HepG2 (cell line): ENCODE results near the gene ABCC3. TPM values are rescaled to one million over a fixed set of nuclear protein-coding genes. Genes with fewer than 3 reads are reported as not detected.
A peak's percentile ranks its signal among the peaks of the same experiment; 100 is the strongest.

Source experiments
- ARID4A ChIP-seq: sonication (generic); formaldehyde crosslinking; IDR thresholded peaks from 2 replicates; pipeline ENCODE4 v1.5.0; 2020; ENCODE audit warnings: mild to moderate bottlenecking, missing genetic modification reagents, borderline replicate concordance
- BCL6 ChIP-seq: IDR thresholded peaks from 2 replicates; pipeline ENCODE4 v1.6.1; 2016; ENCODE audit warnings: missing genetic modification reagents, missing compliant biosample characterization
- CBX1 ChIP-seq: IDR thresholded peaks from one replicate; pipeline ENCODE4 v1.6.1; 2016; ENCODE audit warnings: antibody characterized with exemption, low read depth
- ETS1 ChIP-seq: sonication (generic); formaldehyde crosslinking; IDR thresholded peaks from 2 replicates; pipeline ENCODE4 v1.4.0; 2020; ENCODE audit warnings: missing genetic modification reagents
- FOXM1 ChIP-seq: sonication (generic); formaldehyde crosslinking; IDR thresholded peaks from 2 replicates; pipeline ENCODE4 v1.5.0; 2020; ENCODE audit warnings: missing genetic modification reagents
- HMG20A ChIP-seq: IDR thresholded peaks from 2 replicates; pipeline ENCODE4 v1.6.1; 2016; ENCODE audit warnings: borderline replicate concordance
- JUNB ChIP-seq: sonication (generic); formaldehyde crosslinking; IDR thresholded peaks from 2 replicates; pipeline ENCODE4 v1.8.0; 2022; ENCODE audit warnings: missing genetic modification reagents, mild to moderate bottlenecking, borderline replicate concordance
- KLF13 ChIP-seq: sonication (generic); formaldehyde crosslinking; IDR thresholded peaks from 2 replicates; pipeline ENCODE4 v1.4.0; 2020; ENCODE audit warnings: mild to moderate bottlenecking, missing genetic modification reagents
- NFE2L2 ChIP-seq: fragments of 150-350 bp; IDR thresholded peaks from 2 replicates; pipeline ENCODE4 v1.6.1; 2014; ENCODE audit warnings: low read length
- REPIN1 ChIP-seq: sonication (generic); formaldehyde crosslinking; IDR thresholded peaks from 2 replicates; pipeline ENCODE4 v1.8.0; 2022; ENCODE audit warnings: missing genetic modification reagents, low read depth, mild to moderate bottlenecking, borderline replicate concordance
- RERE ChIP-seq: IDR thresholded peaks from 2 replicates; pipeline ENCODE4 v1.6.1; 2016; ENCODE audit warnings: low read depth, missing genetic modification reagents, missing compliant biosample characterization
- RXRA ChIP-seq: sonication (generic); formaldehyde crosslinking; IDR thresholded peaks from 2 replicates; pipeline ENCODE4 v1.5.1; 2020; ENCODE audit warnings: missing genetic modification reagents
- SOX6 ChIP-seq, 2 experiments: fragments of 450-650 bp in 1 of 2; sonication (generic) in 1 of 2; formaldehyde crosslinking in 1 of 2; IDR thresholded peaks; 2 replicates each; pipeline versions ENCODE4 v1.4.0 to v1.6.1; 2017 to 2020; ENCODE audit warnings: antibody characterized with exemption in 1 of 2, mild to moderate bottlenecking in 1 of 2, missing genetic modification reagents in 1 of 2
- TFDP1 ChIP-seq: IDR thresholded peaks from 2 replicates; pipeline ENCODE4 v1.6.1; 2016; ENCODE audit warnings: missing compliant biosample characterization, missing genetic modification reagents, borderline replicate concordance
- ZNF263 ChIP-seq: sonication (generic); formaldehyde crosslinking; IDR thresholded peaks from 2 replicates; pipeline ENCODE4 v1.4.0; 2020; ENCODE audit warnings: missing genetic modification reagents
- ZNF546 ChIP-seq: sonication (generic); formaldehyde crosslinking; conservative IDR thresholded peaks from 2 replicates; pipeline ENCODE4 v1.8.1; 2023; ENCODE audit warnings: mild to moderate bottlenecking, missing genetic modification reagents
- polyA plus RNA-seq, 8 experiments: library from polyadenylated mRNA; depleted of rRNA in 3 of 8; stranded (reverse) in 7 of 8; unstranded in 1 of 8; fragments of >200 nt; fragmentation: Illumina TruSeq in 4 of 8; extraction: Trizol in 4 of 8; gene quantifications; 2 replicates each; pipeline versions ENCODE4 v1.2.1 to v1.2.3, GENCODE V29; 2011 to 2016; ENCODE audit warnings: low read depth in 4 of 8, missing spikeins in 1 of 8, mixed read lengths in 1 of 8; ENCODE audit not compliant: insufficient read depth in 1 of 8
- total RNA-seq, 5 experiments: library from RNA; depleted of rRNA; stranded (reverse); fragments of >200 nt; fragmentation: Illumina TruSeq; extraction: Trizol; gene quantifications; 2 replicates each; pipeline ENCODE4 v1.2.3, GENCODE V29; 2016; ENCODE audit warnings: low read depth in 1 of 5
- TF ChIP-seq, protein P1 (sequence below): IDR thresholded peaks from 2 replicates; pipeline ENCODE4 v1.6.1; 2012; ENCODE audit warnings: inconsistent platforms

The ABCC3 gene
- total and polyA plus RNA-seq, 2 of the 13 experiments (the other 11 are each of a cell fraction or from before 2014, with no cell fraction given) = 25.2 to 50.7 TPM

- TF ChIP-seq RERE (CRISPR knock-in tag) (peak; percentile 43; the same call in 1 of the 2 replicates), ARID4A (peak; percentile 48; the same call in 1 of the 2 replicates), CBX1 (peak; percentile 62), SOX6 (IDR thresholded peaks at IDR 0.05) (no peak), SOX6 (CRISPR knock-in tag; IDR thresholded peaks at IDR 0.05) (peak; percentile 75), RXRA (CRISPR knock-in tag) (peak; percentile 98), TFDP1 (CRISPR knock-in tag) (peak; percentile 73; the same call in 1 of the 2 replicates), FOXM1 (CRISPR knock-in tag) (no peak), HMG20A (peak; percentile 39; the same call in 1 of the 2 replicates), ZNF546 (CRISPR knock-in tag) (0 out of 2 replicates have a peak, but pooled peaks have one; percentile 59), BCL6 (CRISPR knock-in tag) (peak; percentile 75), ZNF263 (CRISPR knock-in tag) (peak; percentile 72), REPIN1 (CRISPR knock-in tag) (0 out of 2 replicates have a peak, but pooled peaks have one; percentile 37), KLF13 (CRISPR knock-in tag) (no peak), JUNB (CRISPR knock-in tag) (0 out of 2 replicates have a peak, but pooled peaks have one; percentile 7), NFE2L2 (peak; percentile 33; the same call in 1 of the 2 replicates), ETS1 (CRISPR knock-in tag) (no peak)
- TF ChIP-seq, protein P1, sequence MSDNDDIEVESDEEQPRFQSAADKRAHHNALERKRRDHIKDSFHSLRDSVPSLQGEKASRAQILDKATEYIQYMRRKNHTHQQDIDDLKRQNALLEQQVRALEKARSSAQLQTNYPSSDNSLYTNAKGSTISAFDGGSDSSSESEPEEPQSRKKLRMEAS = peak; percentile 96
Measured at GRCh38 chr17:50640686-50641351, 6.1 kb downstream of the ABCC3 start (continued).
